ENCODE results near the gene GRK1.
"Not testable (repeated sequence)": the region's sequence is repeated elsewhere in the genome, so short reads cannot be mapped to it uniquely, and the experiment has no call there.

Gene GRK1

DNA sequence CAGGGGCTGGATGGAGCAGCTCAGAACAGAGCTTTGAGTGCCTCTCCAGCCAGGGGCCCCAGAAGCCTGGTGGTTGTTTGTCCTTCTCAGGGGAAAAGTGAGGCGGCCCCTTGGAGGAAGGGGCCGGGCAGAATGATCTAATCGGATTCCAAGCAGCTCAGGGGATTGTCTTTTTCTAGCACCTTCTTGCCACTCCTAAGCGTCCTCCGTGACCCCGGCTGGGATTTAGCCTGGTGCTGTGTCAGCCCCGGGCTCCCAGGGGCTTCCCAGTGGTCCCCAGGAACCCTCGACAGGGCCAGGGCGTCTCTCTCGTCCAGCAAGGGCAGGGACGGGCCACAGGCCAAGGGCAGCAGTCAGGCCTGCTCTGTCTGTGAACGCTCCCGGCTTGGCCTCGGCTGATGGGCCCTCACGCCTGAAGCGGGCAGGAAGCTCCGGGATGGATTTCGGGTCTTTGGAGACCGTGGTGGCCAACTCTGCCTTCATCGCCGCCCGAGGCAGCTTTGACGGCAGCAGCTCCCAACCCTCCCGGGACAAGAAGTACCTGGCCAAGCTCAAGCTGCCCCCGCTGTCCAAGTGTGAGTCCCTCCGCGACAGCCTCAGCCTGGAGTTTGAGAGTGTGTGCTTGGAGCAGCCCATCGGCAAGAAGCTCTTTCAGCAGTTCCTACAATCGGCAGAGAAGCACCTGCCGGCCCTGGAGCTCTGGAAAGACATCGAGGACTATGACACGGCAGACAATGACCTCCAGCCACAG, at the start of gene GRK1:
TSS of gene GRK1 (plus strand) at position 269 of the 751 bp plus-strand sequence. CDS start at position 437, 168 bp downstream.
- no peak for DNase-seq (ENCODE audit: low read depth in 1 of 2, low spot score in 1 of 2)

DNA sequence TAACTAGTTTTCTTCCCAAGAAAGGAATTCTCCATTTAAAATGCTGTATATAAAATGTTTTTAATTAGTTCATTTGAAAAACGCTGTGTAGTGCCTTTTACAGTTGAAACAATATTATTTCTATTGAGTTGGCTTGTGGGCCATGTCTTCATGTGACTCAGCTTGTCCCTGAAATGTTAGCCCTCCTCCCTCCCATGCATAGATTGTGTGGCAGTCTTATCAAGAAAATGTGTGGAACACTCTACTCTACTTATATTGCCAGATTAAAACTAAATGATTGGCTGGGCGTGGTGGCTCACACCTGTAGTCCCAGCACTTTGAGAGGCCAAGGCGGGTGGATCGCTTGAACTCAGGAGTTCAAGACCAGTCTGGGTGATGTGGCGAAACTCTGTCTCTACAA, 49.1 kb upstream of the GRK1 start:
- DNase-seq (ENCODE audit: low read depth in 1 of 2, low spot score in 1 of 2), result no peak

DNA sequence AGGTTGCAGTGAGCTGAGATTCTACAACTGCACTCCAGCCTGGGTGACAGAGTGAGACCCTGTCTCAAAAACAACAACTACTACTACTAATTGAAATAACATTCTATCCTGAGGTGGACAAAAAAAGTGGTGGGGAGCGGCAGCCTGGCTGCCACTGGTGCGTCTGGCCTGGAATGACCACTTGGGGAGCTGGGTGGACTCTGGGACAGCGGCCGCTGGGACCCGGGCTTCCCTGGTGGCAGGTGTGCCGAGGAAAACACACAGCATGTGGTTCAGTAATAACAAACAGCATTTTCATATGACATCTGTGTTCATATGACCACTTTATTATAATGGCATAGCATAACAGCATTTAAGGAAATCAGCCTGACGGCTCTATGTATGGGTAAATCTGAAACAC, 48.6 kb upstream of the GRK1 start:
- DNase-seq (ENCODE audit: low read depth in 1 of 2, low spot score in 1 of 2), result no peak

DNA sequence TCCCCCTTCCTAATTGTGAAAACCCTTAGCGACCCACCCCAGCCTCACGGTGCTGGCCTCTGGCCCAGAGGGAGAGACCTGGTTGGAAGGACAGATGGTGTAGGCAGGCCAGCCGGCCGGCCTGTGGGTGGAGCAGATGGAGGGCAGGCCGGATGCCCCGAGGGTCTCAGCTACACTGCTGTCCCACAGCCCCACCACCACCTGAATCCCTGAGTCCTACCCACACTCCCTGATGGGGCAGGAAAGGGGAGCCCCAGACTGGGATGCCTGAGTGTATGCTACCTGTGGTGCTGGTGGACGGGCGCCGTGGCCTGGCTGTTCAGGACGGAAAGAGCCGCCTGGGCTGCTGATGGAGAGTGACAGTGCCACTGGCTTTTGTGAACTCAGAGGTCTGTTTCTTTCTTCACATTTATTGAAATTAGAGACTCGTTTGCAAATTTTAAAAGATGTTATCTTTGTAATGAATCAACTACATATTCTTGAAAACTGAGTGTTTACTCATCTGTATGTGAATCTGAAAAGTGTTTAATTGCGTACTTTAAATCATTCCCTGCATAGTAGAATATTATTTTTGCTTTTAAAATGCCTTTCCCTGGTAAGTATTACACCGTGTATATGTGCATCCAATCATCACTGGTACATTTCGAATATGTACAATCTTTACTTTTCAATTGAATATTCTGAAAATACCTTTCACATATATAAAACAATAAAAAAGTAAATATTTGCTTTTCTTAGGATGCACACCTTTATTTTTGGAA, 46.8 kb upstream of the GRK1 start:
- no peak for DNase-seq (ENCODE audit: low read depth in 1 of 2, low spot score in 1 of 2)

DNA sequence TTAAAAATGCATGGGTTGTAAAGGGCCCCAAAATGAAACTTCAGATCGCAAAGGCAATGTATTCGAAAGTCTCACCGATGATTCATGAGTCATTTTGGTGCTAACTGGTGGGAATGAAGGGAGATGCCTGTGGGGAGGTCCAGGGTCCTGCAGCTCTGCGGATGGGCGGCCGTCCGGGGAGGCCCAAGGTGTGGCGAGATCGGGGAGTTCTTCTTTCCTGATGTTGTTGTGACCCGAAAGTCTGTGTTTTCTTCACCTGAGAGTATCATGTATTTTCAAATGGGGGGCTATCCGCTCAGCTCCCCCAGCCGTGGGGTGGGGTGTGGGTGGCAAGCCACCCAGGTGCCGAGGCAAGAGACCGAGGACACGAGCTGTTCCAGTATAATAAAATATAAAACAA, 46.0 kb upstream of the GRK1 start:
- DNase-seq (ENCODE audit: low read depth in 1 of 2, low spot score in 1 of 2), result no peak

DNA sequence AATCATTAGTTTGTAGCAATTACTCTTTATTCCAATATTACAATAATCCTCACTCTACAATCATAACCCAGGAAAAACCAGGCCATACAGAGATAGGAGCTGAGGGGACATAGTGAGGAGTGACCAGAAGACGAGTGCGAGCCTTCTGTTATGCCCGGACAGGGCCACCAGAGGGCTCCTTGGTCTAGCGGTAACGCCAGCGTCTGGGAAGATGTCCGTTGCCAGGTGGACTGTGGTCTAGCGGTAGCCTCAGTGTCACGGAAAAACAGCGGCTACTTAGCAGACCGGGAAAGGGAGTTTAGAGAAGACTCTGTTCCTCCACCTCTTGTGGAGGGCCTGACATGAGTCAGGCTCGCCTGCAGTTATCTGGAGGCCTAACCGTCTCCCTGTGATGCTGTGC, 45.5 kb upstream of the GRK1 start:
- not testable (repeated sequence) for DNase-seq (ENCODE audit: low read depth in 1 of 2, low spot score in 1 of 2)

DNA sequence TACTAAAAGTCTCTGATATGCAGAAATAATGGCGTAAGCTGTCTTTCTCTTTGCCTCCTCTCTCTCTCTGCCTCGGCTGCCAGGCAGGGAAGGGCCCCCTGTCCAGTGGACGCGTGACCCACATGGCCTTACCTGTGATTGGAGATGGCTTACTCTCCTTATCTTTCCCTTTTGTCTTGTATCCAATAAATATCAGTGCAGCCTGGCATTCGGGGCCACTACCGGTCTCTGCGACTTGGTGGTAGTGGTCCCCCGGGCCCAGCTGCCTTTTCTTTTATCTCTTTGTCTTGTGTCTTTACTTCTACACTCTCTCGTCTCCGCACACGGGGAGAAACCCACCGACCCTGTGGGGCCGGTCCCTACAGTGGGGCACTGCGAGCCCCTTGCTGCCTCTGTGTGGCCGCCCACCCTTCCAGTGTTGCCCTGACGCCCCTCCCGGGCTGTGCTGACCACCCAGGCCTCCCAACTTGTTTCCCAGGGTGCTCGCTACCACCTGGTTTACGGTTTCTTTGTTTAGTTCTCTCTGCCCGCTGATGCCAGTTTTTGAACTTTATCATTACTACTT, 45.0 kb upstream of the GRK1 start:
- DNase-seq (ENCODE audit: low read depth in 1 of 2, low spot score in 1 of 2), result not testable (repeated sequence)

DNA sequence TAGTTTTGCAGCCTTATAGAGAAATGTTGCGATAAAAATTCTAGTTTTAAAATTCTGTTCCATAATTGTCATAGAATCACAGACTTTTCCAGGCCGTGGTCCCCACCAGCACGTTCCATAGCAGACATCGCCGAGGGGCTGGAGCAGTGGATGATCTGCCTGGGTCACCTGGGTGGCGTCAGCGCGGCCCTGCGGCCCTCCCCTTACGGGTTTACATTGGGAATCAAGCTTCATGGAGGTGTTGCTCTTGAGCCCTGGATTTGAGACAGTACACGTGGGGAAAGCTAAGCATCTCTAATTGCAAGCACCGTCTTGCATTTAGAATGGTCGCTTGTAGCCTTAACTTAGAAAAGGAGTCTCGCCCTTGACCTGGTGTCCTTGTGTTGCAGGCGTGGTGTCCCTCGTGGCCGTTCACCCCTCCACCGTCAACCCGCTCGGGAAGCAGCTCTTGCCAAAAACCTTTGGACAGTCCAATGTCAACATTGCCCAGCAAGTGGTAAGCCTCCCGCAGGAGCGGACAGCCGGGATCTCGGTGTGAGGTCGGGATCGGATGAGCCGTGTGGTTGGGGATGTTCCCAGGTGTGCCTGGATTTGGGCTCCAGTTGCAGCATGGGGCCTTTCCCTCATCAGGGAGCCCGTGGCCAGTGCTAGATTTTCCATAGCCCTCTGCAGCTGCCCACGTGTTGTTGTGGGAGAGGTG, 44.1 kb upstream of the GRK1 start:
- no peak for DNase-seq (ENCODE audit: low read depth in 1 of 2, low spot score in 1 of 2)

DNA sequence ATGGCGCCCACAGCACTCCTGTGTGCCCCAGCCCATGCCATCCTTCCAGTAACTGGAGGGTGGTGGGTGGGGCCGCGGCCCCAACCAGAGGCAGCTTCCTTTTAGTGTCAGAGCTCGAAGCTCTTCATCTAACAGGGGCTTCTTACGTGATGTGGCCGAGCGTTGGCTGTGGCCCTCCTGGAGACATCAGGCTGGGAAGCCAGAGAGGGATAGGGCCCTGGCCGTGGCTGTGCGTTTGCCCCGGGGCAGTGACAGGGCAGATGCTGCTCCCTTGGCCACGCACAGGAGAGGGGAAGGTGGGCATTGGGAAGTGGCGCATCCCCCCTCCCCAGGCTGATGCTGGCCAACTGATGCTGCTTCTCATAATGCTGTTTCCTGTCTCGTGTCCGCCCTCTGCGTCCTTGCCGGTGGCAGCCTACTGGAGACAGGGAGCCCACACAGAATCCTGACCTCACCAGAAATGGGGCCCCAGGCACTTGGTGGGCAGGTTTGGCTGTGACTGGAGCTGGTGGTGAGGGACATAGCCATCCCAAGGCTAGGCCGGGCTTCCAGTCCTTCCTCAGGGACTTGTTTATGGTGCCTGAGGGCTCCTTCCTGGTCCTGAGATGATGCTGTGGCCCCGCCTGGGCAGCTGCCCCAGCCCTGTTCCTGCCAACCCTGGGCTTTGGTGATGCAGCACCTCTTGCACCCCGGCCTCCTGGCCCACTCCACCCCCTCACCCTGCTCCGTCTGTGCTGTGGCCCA, 43.4 kb upstream of the GRK1 start:
- DNase-seq (ENCODE audit: low read depth in 1 of 2, low spot score in 1 of 2), result no peak

DNA sequence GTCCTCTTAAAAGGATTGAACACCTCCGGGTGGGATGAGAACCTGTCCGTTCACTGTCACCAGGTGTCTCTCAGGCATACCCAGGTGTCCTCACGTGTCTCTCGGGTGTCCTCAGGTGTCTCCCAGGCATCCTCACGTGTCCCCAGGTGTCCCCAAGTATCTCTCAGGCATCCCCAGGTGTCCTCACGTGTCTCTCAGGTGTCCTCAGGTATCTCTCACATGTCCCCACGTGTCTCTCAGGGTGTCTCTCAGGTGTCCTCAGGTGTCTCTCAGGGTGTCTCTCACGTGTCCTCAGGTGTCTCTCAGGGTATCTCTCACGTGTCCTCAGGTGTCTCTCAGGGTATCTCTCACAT, 42.8 kb upstream of the GRK1 start:
- no peak for DNase-seq (ENCODE audit: low read depth in 1 of 2, low spot score in 1 of 2)

DNA sequence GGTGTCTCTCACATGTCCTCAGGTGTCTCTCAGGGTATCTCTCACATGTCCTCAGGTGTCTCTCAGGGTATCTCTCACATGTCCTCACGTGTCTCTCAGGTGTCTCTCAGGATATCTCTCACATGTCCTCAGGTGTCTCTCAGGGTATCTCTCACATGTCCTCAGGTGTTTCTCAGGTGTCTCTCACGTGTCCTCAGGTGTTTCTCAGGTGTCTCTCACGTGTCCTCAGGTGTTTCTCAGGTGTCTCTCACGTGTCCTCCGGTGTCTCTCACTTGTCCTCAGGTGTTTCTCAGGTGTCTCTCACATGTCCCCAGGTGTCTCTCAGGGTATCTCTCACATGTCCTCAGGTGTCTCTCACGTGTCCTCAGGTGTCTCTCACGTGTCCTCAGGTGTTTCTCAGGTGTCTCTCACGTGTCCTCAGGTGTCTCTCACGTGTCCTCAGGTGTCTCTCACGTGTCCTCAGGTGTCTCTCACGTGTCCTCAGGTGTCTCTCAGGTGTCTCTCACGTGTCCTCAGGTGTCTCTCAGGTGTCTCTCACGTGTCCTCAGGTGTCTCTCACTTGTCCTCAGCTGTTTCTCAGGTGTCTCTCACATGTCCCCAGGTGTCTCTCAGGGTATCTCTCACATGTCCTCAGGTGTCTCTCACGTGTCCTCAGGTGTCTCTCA, 42.2 kb upstream of the GRK1 start:
- DNase-seq (ENCODE audit: low read depth in 1 of 2, low spot score in 1 of 2), result not testable (repeated sequence)

DNA sequence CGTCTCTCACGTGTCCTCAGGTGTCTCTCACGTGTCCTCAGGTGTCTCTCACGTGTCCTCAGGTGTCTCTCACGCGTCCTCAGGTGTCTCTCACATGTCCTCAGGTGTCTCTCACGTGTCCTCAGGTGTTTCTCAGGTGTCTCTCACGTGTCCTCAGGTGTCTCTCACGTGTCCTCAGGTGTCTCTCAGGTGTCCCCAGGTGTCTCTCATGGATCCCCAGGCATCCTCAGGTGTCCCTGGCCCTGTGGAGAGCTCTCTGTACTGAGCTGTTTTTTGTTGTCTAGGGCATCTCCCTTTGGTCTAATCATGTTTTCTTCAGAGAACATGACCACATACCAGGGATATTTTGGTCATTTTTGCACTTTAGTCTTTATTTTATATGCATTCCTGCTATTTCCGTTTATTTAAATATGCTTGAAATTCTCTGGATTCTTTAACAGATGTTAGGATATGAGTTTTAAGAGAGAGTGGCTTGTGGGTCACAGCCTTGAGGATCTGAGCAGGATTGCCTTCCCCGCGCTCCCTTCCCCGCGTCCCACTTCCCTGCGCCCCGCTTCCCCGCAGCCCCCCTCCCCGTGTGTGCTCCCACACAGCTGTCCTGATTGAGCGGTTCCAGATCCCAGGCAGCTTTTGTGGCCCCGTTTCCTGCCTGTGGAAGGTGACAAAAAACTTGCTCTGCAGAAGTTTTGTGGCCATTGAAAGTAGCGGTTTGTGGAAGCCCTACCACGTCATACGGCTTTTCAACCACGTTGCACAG, 40.9 kb upstream of the GRK1 start:
- DNase-seq (ENCODE audit: low read depth in 1 of 2, low spot score in 1 of 2), result no peak

DNA sequence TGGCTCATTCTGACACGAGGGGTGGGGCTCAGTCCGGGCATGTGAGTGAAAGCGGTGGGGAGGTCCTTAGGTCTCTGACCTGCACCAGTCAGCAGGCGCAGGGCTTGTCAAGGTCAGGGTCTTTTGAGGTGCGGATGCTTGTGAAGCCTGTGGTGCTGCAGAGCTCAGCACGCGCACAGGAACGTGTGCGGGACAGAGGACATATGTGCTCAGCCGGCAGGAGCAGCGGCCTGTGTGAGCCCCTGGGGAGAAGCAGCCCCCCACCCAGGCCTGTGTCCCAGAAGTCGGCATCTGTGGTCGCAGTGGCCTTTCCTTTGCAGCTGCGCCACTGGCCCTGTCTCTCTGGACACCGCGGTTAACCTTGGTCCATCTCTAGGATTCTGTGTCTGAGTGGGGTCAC, 39.9 kb upstream of the GRK1 start:
- DNase-seq (ENCODE audit: low read depth in 1 of 2, low spot score in 1 of 2), result no peak

DNA sequence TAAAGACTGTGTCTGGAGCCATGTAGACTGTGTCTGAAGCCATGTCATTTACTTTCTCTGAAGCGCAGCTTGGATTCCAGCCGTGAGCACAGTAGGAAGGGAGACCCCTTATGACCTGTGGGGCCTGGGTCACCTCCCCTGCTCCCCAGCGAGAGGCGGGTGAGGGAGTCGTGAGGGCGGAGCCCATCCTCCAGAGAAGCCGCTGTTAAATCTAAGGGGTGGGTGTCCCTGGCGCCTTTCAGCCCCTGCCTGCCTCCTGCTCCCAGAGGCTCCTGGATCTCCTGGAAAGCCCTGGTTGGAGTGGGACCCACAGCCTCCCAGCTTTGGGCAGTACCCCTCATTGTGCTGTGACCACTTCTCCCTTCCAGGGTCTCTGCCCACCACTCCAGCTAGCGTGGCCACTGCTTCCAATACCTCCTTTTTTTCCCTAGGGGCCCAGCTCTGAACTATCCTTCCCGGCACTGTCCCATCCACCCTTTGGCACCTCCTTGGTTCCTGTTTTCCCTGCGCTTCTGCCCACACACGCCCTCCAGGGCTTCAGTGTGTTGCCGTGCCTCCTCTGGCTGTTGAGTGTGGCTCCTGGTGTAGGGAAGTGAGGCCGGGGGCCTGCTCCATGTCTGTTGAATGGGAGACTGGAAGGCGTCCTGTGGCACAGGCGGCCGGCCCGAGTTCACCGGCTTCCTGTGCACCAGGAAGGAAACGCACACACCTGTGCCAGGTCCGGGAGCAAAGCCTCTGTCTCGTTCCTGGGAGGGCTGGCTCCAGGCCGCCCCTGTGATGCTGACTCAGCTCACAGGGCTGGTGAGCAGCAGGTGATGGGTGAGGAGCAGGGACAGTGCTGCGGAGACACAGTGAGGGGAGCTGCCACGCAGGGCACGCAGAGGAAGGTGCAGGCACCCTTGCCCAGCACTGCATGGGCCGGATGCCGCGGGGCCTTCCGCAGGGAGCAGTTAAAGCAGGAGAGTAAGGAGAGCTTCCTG, 38.4 kb upstream of the GRK1 start:
- no peak for DNase-seq (ENCODE audit: low read depth in 1 of 2, low spot score in 1 of 2)

DNA sequence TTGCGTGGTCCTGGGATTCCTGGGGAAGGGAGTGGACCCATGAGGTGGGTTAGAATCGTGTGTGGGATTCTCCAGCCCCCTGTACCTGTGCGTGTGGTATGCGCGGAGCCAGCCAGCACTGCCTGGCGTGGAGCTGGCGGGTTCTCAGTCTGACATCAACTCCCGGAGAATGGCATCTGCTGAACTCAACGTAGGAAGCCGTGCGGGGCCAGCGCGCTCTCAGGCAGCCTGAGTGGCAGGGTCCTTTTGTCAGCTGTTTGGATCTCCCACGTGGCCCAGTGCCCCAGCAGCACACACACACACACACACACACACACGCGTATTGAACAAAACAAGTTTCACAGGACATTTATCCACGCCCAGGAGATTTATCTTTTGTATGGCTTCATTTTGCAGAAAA, 37.2 kb upstream of the GRK1 start:
- DNase-seq (ENCODE audit: low read depth in 1 of 2, low spot score in 1 of 2), result no peak

DNA sequence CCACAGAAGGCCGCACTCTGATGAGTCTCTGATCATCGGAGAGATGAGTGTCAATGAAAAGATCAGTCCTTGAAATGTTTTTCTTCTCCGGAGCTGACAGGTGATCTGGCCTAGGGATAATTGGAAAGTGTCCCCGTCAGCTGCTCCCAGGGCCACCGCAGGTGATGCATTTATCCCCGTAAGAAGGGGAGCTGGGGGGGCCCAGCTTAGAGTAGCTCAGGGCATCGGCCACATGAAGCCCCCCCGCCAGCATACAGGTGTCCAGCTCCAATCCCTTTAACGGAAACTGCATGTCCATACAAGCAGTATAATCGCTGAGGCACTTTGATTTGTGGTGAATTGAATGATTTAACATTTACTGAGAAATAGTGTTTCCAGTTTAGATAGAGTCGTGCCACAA, 36.7 kb upstream of the GRK1 start:
- no peak for DNase-seq (ENCODE audit: low read depth in 1 of 2, low spot score in 1 of 2)

DNA sequence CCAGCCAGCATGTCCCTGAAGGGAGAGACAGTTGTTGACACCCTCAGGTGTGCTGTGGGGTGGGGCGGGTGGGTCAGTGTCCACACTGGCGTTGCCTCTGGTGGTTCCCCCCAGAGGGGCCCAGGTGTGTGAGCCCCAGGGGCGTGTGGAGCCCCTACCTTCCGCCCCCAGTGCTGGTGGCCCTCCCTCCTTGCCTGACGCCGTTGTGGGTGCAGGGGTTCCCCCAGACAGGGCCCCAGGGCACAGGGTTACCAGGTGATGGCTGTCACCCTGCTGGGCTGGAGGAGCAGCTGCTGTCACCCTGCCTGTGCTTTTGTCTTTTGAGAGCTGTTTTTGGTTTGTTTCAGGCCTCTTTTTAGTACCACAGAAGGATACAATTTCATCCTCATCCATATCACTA, 36.2 kb upstream of the GRK1 start:
- DNase-seq (ENCODE audit: low read depth in 1 of 2, low spot score in 1 of 2), result no peak

DNA sequence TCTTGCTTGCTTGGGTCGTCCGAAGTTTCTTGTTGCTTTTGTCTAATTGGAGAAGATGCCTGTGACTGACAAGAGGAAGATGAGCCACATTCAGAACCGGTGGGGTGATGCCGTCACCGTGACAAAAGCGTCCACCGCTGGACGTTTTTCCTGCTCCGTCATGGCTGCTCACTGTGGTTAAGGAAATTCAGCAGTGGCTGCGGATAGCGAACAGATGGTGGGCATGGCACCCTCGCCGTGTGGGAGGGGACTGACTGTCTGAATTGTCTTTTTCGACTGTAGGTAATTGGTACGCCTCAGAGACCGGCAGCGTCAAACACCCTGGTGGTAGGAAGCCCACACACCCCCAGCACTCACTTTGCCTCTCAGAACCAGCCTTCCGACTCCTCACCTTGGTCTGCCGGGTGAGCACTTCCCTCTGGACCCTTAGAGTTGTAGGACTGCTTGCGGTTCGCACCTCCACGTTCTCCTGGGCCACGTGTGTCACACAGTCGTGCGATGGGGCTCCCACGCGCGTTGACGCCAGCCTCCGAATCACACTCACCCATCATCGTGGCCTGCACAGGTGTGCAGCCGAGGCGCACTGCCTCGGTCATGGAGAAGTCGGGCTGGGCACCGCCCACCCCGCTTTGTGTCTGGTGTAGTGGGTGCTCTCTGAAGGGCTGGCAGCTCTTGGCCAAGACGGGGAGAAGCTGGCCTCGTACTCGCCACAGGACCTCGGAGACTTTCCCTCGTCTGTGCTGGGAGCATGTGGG, 35.5 kb upstream of the GRK1 start:
- DNase-seq (ENCODE audit: low read depth in 1 of 2, low spot score in 1 of 2), result no peak

All from activated CD4-positive, alpha-beta T cell treated with anti-CD3 and anti-CD28 coated beads, Interleukin-2, amount 50 U/mL, for 24 hours (primary cell).